PC-3 (cell line): Measurements from ENCODE around the gene GMDS.

ENCODE experiments used
- CTCF ChIP-seq: fragments of 300-600 bp; sonication (generic); conservative IDR thresholded peaks from 2 replicates; pipeline ENCODE4 v1.5.1; 2017; ENCODE audit warnings: antibody characterized with exemption, low read depth, mild to moderate bottlenecking, low read length
- EZH2 ChIP-seq: fragments of 300-600 bp; sonication (generic); IDR thresholded peaks from one replicate; pipeline ENCODE4 v1.6.1; 2017; ENCODE audit warnings: antibody characterized with exemption, mild to moderate bottlenecking, low read length; ENCODE audit not compliant: unreplicated experiment

- TF ChIP-seq CTCF (no peak), EZH2 (no peak)
Observed at GRCh38 chr6:2213086-2213485, 32.3 kb downstream of the GMDS start.
